Measurements from ENCODE around the gene HAPLN3.

The HAPLN3 gene

DNA sequence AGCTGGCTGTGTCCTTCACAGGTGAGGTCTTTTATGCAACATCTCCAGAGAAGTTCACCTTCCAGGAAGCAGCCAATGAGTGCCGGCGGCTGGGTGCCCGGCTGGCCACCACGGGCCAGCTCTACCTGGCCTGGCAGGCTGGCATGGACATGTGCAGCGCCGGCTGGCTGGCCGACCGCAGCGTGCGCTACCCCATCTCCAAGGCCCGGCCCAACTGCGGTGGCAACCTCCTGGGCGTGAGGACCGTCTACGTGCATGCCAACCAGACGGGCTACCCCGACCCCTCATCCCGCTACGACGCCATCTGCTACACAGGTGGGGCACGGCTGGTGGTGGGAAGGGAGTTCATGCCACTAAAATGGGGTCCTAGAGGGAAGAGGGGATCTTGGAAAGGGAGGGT lies 52.0 kb downstream of the HAPLN3 start:
- no peaks in the 10 kb centered on the region for H3K36me3 Mint-ChIP-seq (ENCODE audit: low read depth)
- TF ChIP-seq, protein P1, sequence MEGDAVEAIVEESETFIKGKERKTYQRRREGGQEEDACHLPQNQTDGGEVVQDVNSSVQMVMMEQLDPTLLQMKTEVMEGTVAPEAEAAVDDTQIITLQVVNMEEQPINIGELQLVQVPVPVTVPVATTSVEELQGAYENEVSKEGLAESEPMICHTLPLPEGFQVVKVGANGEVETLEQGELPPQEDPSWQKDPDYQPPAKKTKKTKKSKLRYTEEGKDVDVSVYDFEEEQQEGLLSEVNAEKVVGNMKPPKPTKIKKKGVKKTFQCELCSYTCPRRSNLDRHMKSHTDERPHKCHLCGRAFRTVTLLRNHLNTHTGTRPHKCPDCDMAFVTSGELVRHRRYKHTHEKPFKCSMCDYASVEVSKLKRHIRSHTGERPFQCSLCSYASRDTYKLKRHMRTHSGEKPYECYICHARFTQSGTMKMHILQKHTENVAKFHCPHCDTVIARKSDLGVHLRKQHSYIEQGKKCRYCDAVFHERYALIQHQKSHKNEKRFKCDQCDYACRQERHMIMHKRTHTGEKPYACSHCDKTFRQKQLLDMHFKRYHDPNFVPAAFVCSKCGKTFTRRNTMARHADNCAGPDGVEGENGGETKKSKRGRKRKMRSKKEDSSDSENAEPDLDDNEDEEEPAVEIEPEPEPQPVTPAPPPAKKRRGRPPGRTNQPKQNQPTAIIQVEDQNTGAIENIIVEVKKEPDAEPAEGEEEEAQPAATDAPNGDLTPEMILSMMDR (IDR thresholded peaks at IDR 0.05), result no peak
- peaks cover 34% of the 10 kb centered on the region for H3K4me1 Mint-ChIP-seq
- H3K27ac Mint-ChIP-seq, result no peak overlapping the region
- H3K4me3 Mint-ChIP-seq, result no peak overlapping the region
- peaks cover 9% of the 10 kb centered on the region for H3K27me3 Mint-ChIP-seq (ENCODE audit: low read depth, poor library complexity)
- no peak for DNase-seq
- no peaks in the 10 kb centered on the region for H3K9me3 Mint-ChIP-seq

DNA sequence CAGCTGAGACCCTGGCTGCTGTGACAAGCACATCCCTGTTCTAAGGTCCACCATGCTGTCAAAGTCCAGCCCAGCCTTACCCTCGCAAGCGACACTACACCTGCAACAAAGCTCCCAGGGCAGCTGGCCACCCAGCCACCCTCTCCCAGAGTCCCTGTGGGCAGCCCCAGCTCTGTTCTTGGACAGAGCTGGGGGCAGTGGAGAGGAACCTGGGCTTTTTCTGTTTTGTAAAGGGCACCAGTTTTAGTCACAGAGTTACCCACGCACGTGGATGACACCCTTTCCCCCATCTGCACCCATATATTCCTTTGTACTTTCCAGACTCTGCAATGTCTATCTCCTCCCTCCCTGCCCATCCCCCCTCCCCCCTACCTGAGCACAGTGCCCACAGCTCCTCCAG lies 53.2 kb downstream of the HAPLN3 start:
- TF ChIP-seq, protein P1 (IDR thresholded peaks at IDR 0.05), result no peak
- Mint-ChIP-seq H3K36me3 (ENCODE audit: low read depth) (no peaks in the 10 kb centered on the region), H3K27me3 (ENCODE audit: low read depth, poor library complexity) (peaks cover 10% of the 10 kb centered on the region), H3K9me3 (no peaks in the 10 kb centered on the region), H3K27ac (no peak overlapping the region), H3K4me1 (peaks cover 25% of the 10 kb centered on the region), H3K4me3 (no peak overlapping the region)
- no peak for DNase-seq

DNA sequence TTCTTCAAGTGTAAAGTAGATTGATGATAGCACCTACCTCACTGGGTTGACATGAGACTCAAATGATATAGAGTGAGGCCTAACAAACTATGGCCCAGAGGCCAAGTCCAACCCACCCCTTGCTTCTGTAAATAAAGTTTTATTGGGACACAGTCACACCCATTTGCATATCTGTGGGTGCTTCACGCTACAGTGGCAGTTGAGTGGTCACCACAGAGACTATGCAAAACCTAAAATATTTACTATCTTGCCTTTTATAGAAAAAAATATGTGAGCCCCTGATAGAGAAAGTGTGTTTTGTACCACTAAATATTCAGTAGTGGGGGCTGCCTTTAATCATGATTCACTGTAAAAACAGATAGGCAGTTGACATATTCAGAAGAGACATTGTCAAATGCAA lies 54.1 kb downstream of the HAPLN3 start:
- H3K4me1 Mint-ChIP-seq, result peaks cover 20% of the 10 kb centered on the region
- DNase-seq, result no peak
- no peaks in the 10 kb centered on the region for H3K9me3 Mint-ChIP-seq
- peaks cover 10% of the 10 kb centered on the region for H3K27me3 Mint-ChIP-seq (ENCODE audit: low read depth, poor library complexity)
- H3K4me3 Mint-ChIP-seq, result no peak overlapping the region
- TF ChIP-seq, protein P1 (IDR thresholded peaks at IDR 0.05), result no peak
- H3K36me3 Mint-ChIP-seq (ENCODE audit: low read depth), result no peaks in the 10 kb centered on the region
- H3K27ac Mint-ChIP-seq, result no peak overlapping the region

- peaks cover 10% of the 10 kb centered on the region for H3K27me3 Mint-ChIP-seq (ENCODE audit: low read depth, poor library complexity)
- no peaks in the 10 kb centered on the region for H3K36me3 Mint-ChIP-seq (ENCODE audit: low read depth)
- DNase-seq, result no peak
- H3K4me1 Mint-ChIP-seq, result peaks cover 20% of the 10 kb centered on the region
- TF ChIP-seq, protein P1 (IDR thresholded peaks at IDR 0.05), result no peak
- no peak overlapping the region for H3K27ac Mint-ChIP-seq
- no peak overlapping the region for H3K4me3 Mint-ChIP-seq
- no peaks in the 10 kb centered on the region for H3K9me3 Mint-ChIP-seq
Measured at GRCh38 chr15:88839961-88840360, 55.4 kb downstream of the HAPLN3 start.

GRCh38 chr15:88839146-88839545 lies 56.2 kb downstream of the HAPLN3 start:
- no peak for DNase-seq
- peaks cover 25% of the 10 kb centered on the region for H3K4me1 Mint-ChIP-seq
- H3K36me3 Mint-ChIP-seq (ENCODE audit: low read depth), result no peaks in the 10 kb centered on the region
- H3K27me3 Mint-ChIP-seq (ENCODE audit: low read depth, poor library complexity), result peaks cover 14% of the 10 kb centered on the region
- no peak overlapping the region for H3K4me3 Mint-ChIP-seq
- no peaks in the 10 kb centered on the region for H3K9me3 Mint-ChIP-seq
- TF ChIP-seq, protein P1 (IDR thresholded peaks at IDR 0.05), result no peak
- no peak overlapping the region for H3K27ac Mint-ChIP-seq

- Mint-ChIP-seq H3K36me3 (ENCODE audit: low read depth) (no peaks in the 10 kb centered on the region), H3K4me3 (no peak overlapping the region), H3K27me3 (ENCODE audit: low read depth, poor library complexity) (peaks cover 14% of the 10 kb centered on the region), H3K27ac (no peak overlapping the region), H3K4me1 (peaks cover 30% of the 10 kb centered on the region), H3K9me3 (no peaks in the 10 kb centered on the region)
- TF ChIP-seq, protein P1 (IDR thresholded peaks at IDR 0.05), result no peak
- no peak for DNase-seq
Measured at GRCh38 chr15:88838667-88839066, 56.7 kb downstream of the HAPLN3 start.
